NCI-H2196 (cell line): Measurements from ENCODE around the gene ZBTB43.
"Not testable (repeated sequence)": the region's sequence is repeated elsewhere in the genome, so short reads cannot be mapped to it uniquely, and the experiment has no call there.

ENCODE experiments used
- DNase-seq: peaks from one replicate; lab custom pipeline; 2025; ENCODE audit not compliant: unreplicated experiment; lab: John Stamatoyannopoulos, UW

The ZBTB43 gene

GRCh38 chr9:126804696-126805553 is at the start of gene ZBTB43:
ZBTB43 (plus strand) TSS chr9:126805040; CDS start chr9:126832510, 27,470 bp downstream.
- DNase-seq: peak; percentile 96

GRCh38 chr9:126755317-126755875 is 49.4 kb upstream of the ZBTB43 start:
- no peak for DNase-seq

- no peak for DNase-seq
Measured at GRCh38 chr9:126756238-126756637, 48.6 kb upstream of the ZBTB43 start.

- peak; percentile 36 for DNase-seq
Measured at GRCh38 chr9:126756876-126757415, 47.9 kb upstream of the ZBTB43 start.

GRCh38 chr9:126758916-126759585 is 45.8 kb upstream of the ZBTB43 start:
- DNase-seq: no peak

GRCh38 chr9:126761274-126761673 is 43.6 kb upstream of the ZBTB43 start:
- no peak for DNase-seq

- DNase-seq: no peak
Measured at GRCh38 chr9:126763130-126763764, 41.6 kb upstream of the ZBTB43 start.

GRCh38 chr9:126773004-126773607 is 31.7 kb upstream of the ZBTB43 start:
- DNase-seq: no peak

- no peak for DNase-seq
Measured at GRCh38 chr9:126775926-126776325, 28.9 kb upstream of the ZBTB43 start.

- DNase-seq: peak; percentile 38
Measured at GRCh38 chr9:126777733-126778132, 27.1 kb upstream of the ZBTB43 start.

- DNase-seq: no peak
Measured at GRCh38 chr9:126778141-126778540, 26.7 kb upstream of the ZBTB43 start.

- not testable (repeated sequence) for DNase-seq
Measured at GRCh38 chr9:126778696-126779095, 26.1 kb upstream of the ZBTB43 start.

- peak; percentile 91 for DNase-seq
Measured at GRCh38 chr9:126781186-126782052, 23.4 kb upstream of the ZBTB43 start.

- DNase-seq: no peak
Measured at GRCh38 chr9:126782053-126782388, 22.8 kb upstream of the ZBTB43 start.

GRCh38 chr9:126783949-126784348 is 20.9 kb upstream of the ZBTB43 start:
- no peak for DNase-seq

GRCh38 chr9:126784401-126784800 is 20.4 kb upstream of the ZBTB43 start:
- DNase-seq: no peak

GRCh38 chr9:126784841-126785240 is 20.0 kb upstream of the ZBTB43 start:
- DNase-seq: not testable (repeated sequence)

- DNase-seq: no peak
Measured at GRCh38 chr9:126788046-126788445, 16.8 kb upstream of the ZBTB43 start.

- DNase-seq: no peak
Measured at GRCh38 chr9:126788634-126789349, 16.0 kb upstream of the ZBTB43 start.
